ENCODE measurements around the gene PLCXD3. TPM values are rescaled to one million over a fixed set of nuclear protein-coding genes. Genes with fewer than 3 reads are reported as not detected.

The PLCXD3 gene
- total RNA-seq, 1 experiment from 2014 or later, result 0.10 TPM

DNA sequence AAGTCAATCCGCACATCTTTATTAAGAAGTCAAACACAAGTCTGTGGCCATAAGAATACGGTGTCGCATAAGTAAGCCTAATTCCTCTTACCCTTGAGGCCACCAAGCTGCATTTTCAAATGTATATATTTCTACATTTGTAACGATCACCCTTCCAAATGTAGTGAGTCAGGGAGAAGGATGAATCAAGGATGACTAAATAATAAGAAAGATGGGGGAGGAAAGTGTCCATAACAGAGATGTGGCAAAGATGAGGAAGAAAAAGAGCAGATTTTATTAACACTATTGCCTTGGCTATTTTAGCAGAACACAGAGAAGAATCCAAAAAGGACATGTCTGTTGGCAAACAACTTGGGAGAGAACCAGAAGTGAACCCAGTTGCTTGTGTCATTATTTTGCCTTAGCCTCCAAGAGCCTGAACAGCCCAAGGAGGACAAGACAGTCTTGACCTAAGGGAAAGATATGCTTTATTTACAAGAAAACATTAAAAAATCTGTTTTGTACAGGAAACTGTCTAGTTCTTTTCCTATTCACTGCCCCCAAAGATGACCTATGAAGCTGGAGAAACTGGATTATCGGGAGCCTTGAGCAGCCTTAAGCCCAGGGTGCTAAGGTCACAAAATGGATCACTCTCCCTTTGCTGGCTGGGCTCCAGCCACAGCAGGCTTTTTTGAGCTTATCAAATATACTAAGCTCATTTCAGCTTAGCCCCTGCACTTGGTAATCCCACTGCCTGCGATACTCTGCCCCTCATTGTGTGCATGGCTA lies 101.5 kb downstream of the PLCXD3 start:
- ATAC-seq (no peak), DNase-seq (ENCODE audit: low read depth, low spot score) (no peak)
- CTCF ChIA-PET, result no interaction called here

GRCh38 chr5:41406936-41407335 lies 103.5 kb downstream of the PLCXD3 start:
- TF ChIP-seq, protein P1, sequence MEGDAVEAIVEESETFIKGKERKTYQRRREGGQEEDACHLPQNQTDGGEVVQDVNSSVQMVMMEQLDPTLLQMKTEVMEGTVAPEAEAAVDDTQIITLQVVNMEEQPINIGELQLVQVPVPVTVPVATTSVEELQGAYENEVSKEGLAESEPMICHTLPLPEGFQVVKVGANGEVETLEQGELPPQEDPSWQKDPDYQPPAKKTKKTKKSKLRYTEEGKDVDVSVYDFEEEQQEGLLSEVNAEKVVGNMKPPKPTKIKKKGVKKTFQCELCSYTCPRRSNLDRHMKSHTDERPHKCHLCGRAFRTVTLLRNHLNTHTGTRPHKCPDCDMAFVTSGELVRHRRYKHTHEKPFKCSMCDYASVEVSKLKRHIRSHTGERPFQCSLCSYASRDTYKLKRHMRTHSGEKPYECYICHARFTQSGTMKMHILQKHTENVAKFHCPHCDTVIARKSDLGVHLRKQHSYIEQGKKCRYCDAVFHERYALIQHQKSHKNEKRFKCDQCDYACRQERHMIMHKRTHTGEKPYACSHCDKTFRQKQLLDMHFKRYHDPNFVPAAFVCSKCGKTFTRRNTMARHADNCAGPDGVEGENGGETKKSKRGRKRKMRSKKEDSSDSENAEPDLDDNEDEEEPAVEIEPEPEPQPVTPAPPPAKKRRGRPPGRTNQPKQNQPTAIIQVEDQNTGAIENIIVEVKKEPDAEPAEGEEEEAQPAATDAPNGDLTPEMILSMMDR (IDR thresholded peaks at IDR 0.05), result no peak
- TF ChIP-seq TCF7L2 (IDR thresholded peaks at IDR 0.05; ENCODE audit: low read depth, low read length) (no peak), REST (IDR thresholded peaks at IDR 0.05; ENCODE audit: insufficient read depth in 1 of 2, low read depth in 2 of 2, low read length in 1 of 2) (no peak), SIN3A (IDR thresholded peaks at IDR 0.05; ENCODE audit: borderline replicate concordance, insufficient read depth, low read depth, low read length) (no peak), POLR2AphosphoS5 (IDR thresholded peaks at IDR 0.05; ENCODE audit: low read depth, low read length) (no peak)
- Histone ChIP-seq H3K4me1 (ENCODE audit: control insufficient read depth, insufficient read depth, low read length) (no peaks in the 10 kb centered on the region), H3K9me3 (ENCODE audit: control insufficient read depth, insufficient read depth, low read depth, low read length) (no peaks in the 10 kb centered on the region), H3K27me3 (ENCODE audit: control insufficient read depth, insufficient read depth, low read length) (no peaks in the 10 kb centered on the region), H3K36me3 (ENCODE audit: control insufficient read depth, insufficient read depth, low read length) (no peaks in the 10 kb centered on the region), H3K27ac (ENCODE audit: low read length) (no peak overlapping the region), H3K4me3 (ENCODE audit: low read depth in 2 of 2, low read length in 2 of 2) (no peak overlapping the region)
- BruUV-seq (replicated peaks), result no TSS peak
- DNase-seq (ENCODE audit: low read depth, low spot score) (no peak), ATAC-seq (no peak)
- intact Hi-C loops (cut with micrococcal nuclease; ENCODE audit: unreplicated experiment) (no loop called here), in situ Hi-C loops (cut with HindIII; ENCODE audit: low pct_unique_long_range_greater_than_20kb, low sequenced_read_pairs) (no loop called here)
- ChIA-PET POLR2A (no interaction called here), CTCF (no interaction called here)

More for the DNA sequence above, 101.5 kb downstream of the PLCXD3 start:
- H3K4me3 ChIP-seq (ENCODE audit: low read depth in 2 of 2, low read length in 2 of 2), result no peak overlapping the region
- H3K4me1 ChIP-seq (ENCODE audit: control insufficient read depth, insufficient read depth, low read length), result no peaks in the 10 kb centered on the region
- no peaks in the 10 kb centered on the region for H3K27me3 ChIP-seq (ENCODE audit: control insufficient read depth, insufficient read depth, low read length)
- POLR2A ChIA-PET, result no interaction called here
- BruUV-seq (replicated peaks), result no TSS peak
- no peaks in the 10 kb centered on the region for H3K36me3 ChIP-seq (ENCODE audit: control insufficient read depth, insufficient read depth, low read length)
- TF ChIP-seq POLR2AphosphoS5 (IDR thresholded peaks at IDR 0.05; ENCODE audit: low read depth, low read length), result no peak
- no peak for TF ChIP-seq SIN3A (IDR thresholded peaks at IDR 0.05; ENCODE audit: borderline replicate concordance, insufficient read depth, low read depth, low read length)
- no peak for TF ChIP-seq REST (IDR thresholded peaks at IDR 0.05; ENCODE audit: insufficient read depth in 1 of 2, low read depth in 2 of 2, low read length in 1 of 2)
- TF ChIP-seq, protein P1 (IDR thresholded peaks at IDR 0.05), result no peak
- no peak for TF ChIP-seq TCF7L2 (IDR thresholded peaks at IDR 0.05; ENCODE audit: low read depth, low read length)
- in situ Hi-C loops (cut with HindIII; ENCODE audit: low pct_unique_long_range_greater_than_20kb, low sequenced_read_pairs) (no loop called here), intact Hi-C loops (cut with micrococcal nuclease; ENCODE audit: unreplicated experiment) (no loop called here)
- no peak overlapping the region for H3K27ac ChIP-seq (ENCODE audit: low read length)
- H3K9me3 ChIP-seq (ENCODE audit: control insufficient read depth, insufficient read depth, low read depth, low read length), result no peaks in the 10 kb centered on the region

Data from Panc1 (cell line).